Measurements from ENCODE around the gene GAL3ST1. TPM values are rescaled to one million over a fixed set of nuclear protein-coding genes. Genes with fewer than 3 reads are reported as not detected.

Gene GAL3ST1
- total RNA-seq, 1 donor from 2014 or later: 23.7 TPM

DNA sequence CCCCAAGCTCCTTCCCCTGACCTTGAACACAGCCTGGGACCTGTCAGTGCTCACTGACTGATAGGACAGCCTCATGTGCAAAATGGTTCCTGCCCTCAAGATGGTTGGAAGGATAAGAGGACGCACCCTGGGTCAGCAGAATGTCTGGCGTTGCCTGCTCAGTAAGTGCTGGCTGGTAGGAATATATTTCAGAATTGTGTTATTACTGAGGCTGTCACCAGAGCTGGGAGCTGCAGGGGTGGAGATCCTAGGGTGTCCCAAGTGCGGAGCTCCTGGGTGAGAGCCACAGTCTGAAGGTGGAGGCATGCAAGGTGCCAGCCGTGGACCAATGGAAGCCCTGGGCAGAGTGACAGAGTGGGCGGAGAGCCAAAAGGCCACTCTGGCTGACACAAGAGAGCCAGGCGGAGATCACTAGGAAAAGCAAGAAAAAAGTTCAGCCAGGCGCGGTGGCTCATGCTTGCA is 67.9 kb downstream of the GAL3ST1 start:
- Mint-ChIP-seq H3K27ac (no peak overlapping the region), H3K9me3 (ENCODE audit: low read depth) (no peaks in the 10 kb centered on the region), H3K36me3 (ENCODE audit: insufficient read depth) (no peaks in the 10 kb centered on the region), H3K27me3 (peaks cover 6% of the 10 kb centered on the region), H3K4me1 (ENCODE audit: low read depth) (peaks cover 3% of the 10 kb centered on the region), H3K4me3 (ENCODE audit: low read depth) (no peak overlapping the region)
- TF ChIP-seq CTCF (IDR thresholded peaks at IDR 0.05; ENCODE audit: unreplicated experiment): no peak
- DNase-seq (ENCODE audit: low spot score, unreplicated experiment): no peak

Other genes with a start within 250 kb of the GAL3ST1 start
- gene TBC1D10A, start 247.7 kb downstream of the GAL3ST1 start, total RNA-seq: 10.6 and 13.4 TPM in 2 replicates
- gene SF3A1, start 217.8 kb downstream of the GAL3ST1 start, total RNA-seq: 155 and 165 TPM in 2 replicates
- gene CCDC157, start 217.7 kb downstream of the GAL3ST1 start, total RNA-seq: 11.1 and 13.5 TPM in 2 replicates
- gene RNF215, start 187.3 kb downstream of the GAL3ST1 start, total RNA-seq: 32.5 and 35.8 TPM in 2 replicates
- gene SEC14L2, start 177.6 kb downstream of the GAL3ST1 start, total RNA-seq: 13.2 and 13.7 TPM in 2 replicates
- gene MTFP1, start 148.9 kb downstream of the GAL3ST1 start, total RNA-seq: 12.6 and 16.6 TPM in 2 replicates
- gene SEC14L3, start 102.6 kb downstream of the GAL3ST1 start, total RNA-seq: not detected in 2 replicates
- 0.31 and 0.46 TPM in 2 replicates for gene SEC14L4, start 69.0 kb downstream of the GAL3ST1 start, total RNA-seq
- 3.7 and 4.8 TPM in 2 replicates for gene SEC14L6, start 27.9 kb downstream of the GAL3ST1 start, total RNA-seq
- gene PES1, start 17.2 kb upstream of the GAL3ST1 start, total RNA-seq: 71.6 and 74.4 TPM in 2 replicates
- gene TCN2, start 32.5 kb upstream of the GAL3ST1 start, total RNA-seq: 22.3 and 22.9 TPM in 2 replicates
- 2.1 and 2.6 TPM in 2 replicates for gene SLC35E4, start 61.1 kb upstream of the GAL3ST1 start, total RNA-seq
- 11.2 and 11.6 TPM in 2 replicates for gene DUSP18, start 93.2 kb upstream of the GAL3ST1 start, total RNA-seq
- gene OSBP2, start 120.2 kb upstream of the GAL3ST1 start, total RNA-seq: 8.3 and 9.5 TPM in 2 replicates